K562 (cell line): ENCODE data around the gene PNMA6F. TPM values are rescaled to one million over a fixed set of nuclear protein-coding genes. Genes with fewer than 3 reads are reported as not detected.

Experiments
- ATAC-seq: fragments of 200-7000 bp; cut with Tn5 transposase; 3 replicates; pipeline ENCODE4 v1.9.1; 2020; ENCODE audit warnings: moderate library complexity
- BruUV-seq: library from RNA; stranded (reverse); fragments of 400-500 nt; replicated peaks from 2 replicates; lab custom pipeline; 2021; lab: Mats Ljungman, UMichigan
- CTCF ChIA-PET: fragments of 300-600 bp; formaldehyde crosslinking; extraction: SDS; loops from one replicate; lab custom pipeline; 2021; ENCODE audit warnings: low intra/inter-chr PET ratio; lab: Yijun Ruan, JAX
- POLR2A ChIA-PET: fragments of 300-600, 350-650 bp; sonication (Branson Sonifier 250); formaldehyde crosslinking; extraction: SDS; loops from one replicate; lab custom pipeline; 2021; ENCODE audit warnings: antibody characterized with exemption, inconsistent platforms; lab: Yijun Ruan, JAX
- DNase-seq, 4 experiments: peaks; one replicate each; pipeline versions ENCODE4 v3.0.0 to v3.0.0-alpha.2; 2011 to 2018; ENCODE audit warnings: low spot score in 3 of 4, mixed read lengths in 3 of 4; ENCODE audit errors: extremely low read depth in 1 of 4
- FAIRE-seq: peaks from 2 replicates; lab custom pipeline; 2011; peaks lifted over from hg19 to GRCh38; lab: Jason Lieb, UNC
- H2AFZ ChIP-seq: 2 replicates; pipeline ENCODE4 v1.6.0; 2011; ENCODE audit warnings: low read depth, low read length, control low read depth, inconsistent platforms
- H3K27ac ChIP-seq: fragments of 200-600 bp; 3 replicates; pipeline ENCODE4 v1.8.0; 2011; ENCODE audit warnings: low read depth, mild to moderate bottlenecking, control low read depth, inconsistent platforms, low read length, moderate library complexity, mixed read lengths; ENCODE audit errors: extremely low read depth
- H3K27me3 ChIP-seq, 2 experiments: fragments of 300-600 bp in 1 of 2; 2 replicates in 1 of 2; 3 replicates in 1 of 2; pipeline versions ENCODE4 v1.6.0 to v1.8.0; 2011; ENCODE audit warnings: inconsistent platforms in 2 of 2, low read length in 2 of 2, mild to moderate bottlenecking in 1 of 2, mixed read lengths in 1 of 2, moderate library complexity in 1 of 2; ENCODE audit not compliant: control insufficient read depth in 2 of 2, insufficient read depth in 2 of 2
- H3K36me3 ChIP-seq: fragments of 300-600 bp; 3 replicates; pipeline ENCODE4 v1.8.0; 2011; ENCODE audit warnings: mild to moderate bottlenecking, low read length, inconsistent platforms; ENCODE audit not compliant: control insufficient read depth, insufficient read depth
- H3K4me1 ChIP-seq, 2 experiments: fragments of 200-600 bp in 1 of 2; replicated peaks in 1 of 2; 2 replicates in 1 of 2; 3 replicates in 1 of 2; pipeline versions ENCODE4 v1.5.1 to v1.8.0; 2011; ENCODE audit warnings: inconsistent platforms in 2 of 2, low read length in 2 of 2, mild to moderate bottlenecking in 1 of 2, mixed read lengths in 1 of 2, moderate library complexity in 1 of 2; ENCODE audit not compliant: control insufficient read depth in 2 of 2, insufficient read depth in 2 of 2
- H3K4me2 ChIP-seq: 2 replicates; pipeline ENCODE4 v1.6.1; 2011; ENCODE audit warnings: low read length, control low read depth, inconsistent platforms, mixed read lengths; ENCODE audit not compliant: insufficient read depth
- H3K4me3 ChIP-seq: fragments of 200-600 bp; sonication (generic), shearing (Covaris generic); 2 replicates; pipeline ENCODE4 v1.5.1; 2016; ENCODE audit warnings: control low read depth, inconsistent platforms
- H3K79me2 ChIP-seq: fragments of 200-600 bp; 3 replicates; pipeline ENCODE4 v1.8.0; 2011; ENCODE audit warnings: low read length, inconsistent platforms; ENCODE audit not compliant: control insufficient read depth, insufficient read depth
- H3K9ac ChIP-seq, 2 experiments: 2 replicates each; pipeline versions ENCODE4 v1.6.0 to v1.6.1; 2011; ENCODE audit warnings: low read depth in 2 of 2, low read length in 2 of 2, control low read depth in 1 of 2, inconsistent platforms in 1 of 2, mild to moderate bottlenecking in 1 of 2, mixed read lengths in 1 of 2; ENCODE audit not compliant: insufficient read depth in 1 of 2
- H3K9me1 ChIP-seq: one replicate; pipeline ENCODE4 v1.6.0; 2011; ENCODE audit warnings: inconsistent platforms, mild to moderate bottlenecking, low read length, moderate library complexity; ENCODE audit not compliant: control insufficient read depth, insufficient read depth
- H3K9me3 ChIP-seq: replicated peaks from 2 replicates; pipeline ENCODE4 v1.5.1; 2011; ENCODE audit warnings: low read depth, low read length, inconsistent platforms; ENCODE audit not compliant: control insufficient read depth, insufficient read depth
- H4K20me1 ChIP-seq: replicated peaks from 2 replicates; pipeline ENCODE4 v1.6.1; 2011; ENCODE audit warnings: low read length, inconsistent platforms, mixed read lengths; ENCODE audit not compliant: control insufficient read depth, insufficient read depth
- CCNT2 ChIP-seq: IDR thresholded peaks from 2 replicates; pipeline ENCODE4 v1.6.1; 2011; ENCODE audit warnings: borderline replicate concordance, low read depth, mild to moderate bottlenecking, moderate library complexity, mixed read lengths, low read length; ENCODE audit not compliant: insufficient read length; ENCODE audit errors: extremely low read depth
- WGBS: fragments of 100-300 bp; shearing (Covaris generic); methylation state at CpG from one replicate; pipeline ENCODE4 v1.1.6; 2016; ENCODE audit warnings: low coverage, mixed read lengths; ENCODE audit not compliant: insufficient coverage; ENCODE audit errors: missing lambda C conversion rate; 5-methylcytosine and 5-hydroxymethylcytosine counted together
- in situ Hi-C: fragments of 300-500 bp; cut with MboI; formaldehyde crosslinking; loops from 4 replicates; pipeline ENCODE4 v1.15.0; 2018; ENCODE audit warnings: inconsistent platforms, mixed read lengths
- intact Hi-C: fragments of 100-400 bp; cut with micrococcal nuclease; formaldehyde crosslinking; loops from 2 replicates; pipeline ENCODE4 v1.14.2; 2022
- polyA plus RNA-seq, 8 experiments: library from polyadenylated mRNA; depleted of rRNA in 4 of 8; stranded (reverse) in 5 of 8; unstranded in 3 of 8; fragments of >200 nt; fragmentation: Nextera tagmentation in 2 of 8; fragmentation: Illumina TruSeq in 1 of 8; extraction: Ambion mirVana in 2 of 8; extraction: Trizol in 1 of 8; gene quantifications; 2 replicates each; pipeline versions ENCODE4 v1.2.1 to v1.2.3, GENCODE V29; 2011 to 2014; ENCODE audit warnings: inconsistent platforms in 1 of 8, missing spikeins in 1 of 8
- total RNA-seq, 7 experiments: library from RNA; depleted of rRNA in 6 of 7; stranded (reverse); fragments of >200 nt in 6 of 7; fragmentation: Illumina TruSeq in 2 of 7; extraction: Trizol in 2 of 7; gene quantifications; 2 replicates each; pipeline versions ENCODE4 v1.2.1 to v1.2.3, GENCODE V29; 2011 to 2021; ENCODE audit warnings: low replicate concordance in 1 of 7
- TF ChIP-seq, protein P1 (sequence below): fragments of 250-450 bp; sonication (Bioruptor Pico); IDR thresholded peaks from 2 replicates; pipeline ENCODE4 v1.4.0; 2020; ENCODE audit warnings: borderline replicate concordance

The PNMA6F gene
- total and polyA plus RNA-seq, 9 of the 15 experiments (the other 6 are each of a cell fraction or from before 2014, with no cell fraction given) = not detected

DNA sequence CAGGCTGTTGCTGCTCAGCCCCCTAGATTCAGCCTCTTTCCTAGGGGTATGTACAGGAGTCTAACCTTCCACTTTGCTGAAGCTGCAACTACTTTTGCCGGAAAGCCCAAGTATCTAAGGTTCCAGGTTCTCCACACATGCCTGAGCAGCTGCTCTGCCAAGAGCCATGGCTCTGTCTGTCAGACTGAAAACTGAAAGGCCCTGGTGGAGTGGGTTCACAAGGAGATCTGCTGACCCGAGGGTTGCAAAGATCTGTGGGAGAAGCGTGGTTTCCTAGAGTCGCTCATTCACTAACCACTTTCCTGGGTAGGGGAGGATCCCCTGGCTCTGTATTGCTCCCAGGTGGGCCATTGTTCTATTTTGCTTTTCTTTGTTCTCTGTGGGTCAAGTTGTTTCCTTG lies 6.0 kb upstream of the PNMA6F start:
- DNase-seq (no peak), FAIRE-seq (no peak), ATAC-seq (no peak)
- H3K9ac ChIP-seq = no peak overlapping the region
- no peaks in the 10 kb centered on the region for H3K9me3 ChIP-seq
- ChIA-PET POLR2A (interaction anchor here (0.6 kb wide), 1 partner anchor 20 kb away, joined by 3 read pairs; no protein-coding TSS in a partner anchor), CTCF (no interaction called here)
- no peaks in the 10 kb centered on the region for H3K79me2 ChIP-seq
- no TSS peak for BruUV-seq
- H3K9me1 ChIP-seq = no peaks in the 10 kb centered on the region
- TF ChIP-seq, protein P1, sequence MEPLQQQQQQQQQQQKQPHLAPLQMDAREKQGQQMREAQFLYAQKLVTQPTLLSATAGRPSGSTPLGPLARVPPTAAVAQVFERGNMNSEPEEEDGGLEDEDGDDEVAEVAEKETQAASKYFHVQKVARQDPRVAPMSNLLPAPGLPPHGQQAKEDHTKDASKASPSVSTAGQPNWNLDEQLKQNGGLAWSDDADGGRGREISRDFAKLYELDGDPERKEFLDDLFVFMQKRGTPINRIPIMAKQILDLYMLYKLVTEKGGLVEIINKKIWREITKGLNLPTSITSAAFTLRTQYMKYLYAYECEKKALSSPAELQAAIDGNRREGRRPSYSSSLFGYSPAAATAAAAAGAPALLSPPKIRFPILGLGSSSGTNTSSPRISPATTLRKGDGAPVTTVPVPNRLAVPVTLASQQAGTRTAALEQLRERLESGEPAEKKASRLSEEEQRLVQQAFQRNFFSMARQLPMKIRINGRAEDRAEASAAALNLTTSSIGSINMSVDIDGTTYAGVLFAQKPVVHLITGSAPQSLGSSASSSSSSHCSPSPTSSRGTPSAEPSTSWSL (CRISPR knock-in tag) = no peak
- no peak for TF ChIP-seq CCNT2
- no peak overlapping the region for H2AFZ ChIP-seq
- in situ Hi-C loops = no loop called here
- no peak overlapping the region for H3K4me3 ChIP-seq
- H3K27ac ChIP-seq = no peak overlapping the region
- H3K4me2 ChIP-seq = no peak overlapping the region
- 56% methylated on average over 1 of the region's 4 CpGs for WGBS
- H3K27me3 ChIP-seq = no peaks in the 10 kb centered on the region
- H3K36me3 ChIP-seq = no peaks in the 10 kb centered on the region
- H3K4me1 ChIP-seq = no peaks in the 10 kb centered on the region
- intact Hi-C loops = no loop called here
- no peaks in the 10 kb centered on the region for H4K20me1 ChIP-seq
